Measurements from ENCODE around the gene GPR35.
A peak's percentile ranks its signal among the peaks of the same experiment; 100 is the strongest.

Gene GPR35

DNA sequence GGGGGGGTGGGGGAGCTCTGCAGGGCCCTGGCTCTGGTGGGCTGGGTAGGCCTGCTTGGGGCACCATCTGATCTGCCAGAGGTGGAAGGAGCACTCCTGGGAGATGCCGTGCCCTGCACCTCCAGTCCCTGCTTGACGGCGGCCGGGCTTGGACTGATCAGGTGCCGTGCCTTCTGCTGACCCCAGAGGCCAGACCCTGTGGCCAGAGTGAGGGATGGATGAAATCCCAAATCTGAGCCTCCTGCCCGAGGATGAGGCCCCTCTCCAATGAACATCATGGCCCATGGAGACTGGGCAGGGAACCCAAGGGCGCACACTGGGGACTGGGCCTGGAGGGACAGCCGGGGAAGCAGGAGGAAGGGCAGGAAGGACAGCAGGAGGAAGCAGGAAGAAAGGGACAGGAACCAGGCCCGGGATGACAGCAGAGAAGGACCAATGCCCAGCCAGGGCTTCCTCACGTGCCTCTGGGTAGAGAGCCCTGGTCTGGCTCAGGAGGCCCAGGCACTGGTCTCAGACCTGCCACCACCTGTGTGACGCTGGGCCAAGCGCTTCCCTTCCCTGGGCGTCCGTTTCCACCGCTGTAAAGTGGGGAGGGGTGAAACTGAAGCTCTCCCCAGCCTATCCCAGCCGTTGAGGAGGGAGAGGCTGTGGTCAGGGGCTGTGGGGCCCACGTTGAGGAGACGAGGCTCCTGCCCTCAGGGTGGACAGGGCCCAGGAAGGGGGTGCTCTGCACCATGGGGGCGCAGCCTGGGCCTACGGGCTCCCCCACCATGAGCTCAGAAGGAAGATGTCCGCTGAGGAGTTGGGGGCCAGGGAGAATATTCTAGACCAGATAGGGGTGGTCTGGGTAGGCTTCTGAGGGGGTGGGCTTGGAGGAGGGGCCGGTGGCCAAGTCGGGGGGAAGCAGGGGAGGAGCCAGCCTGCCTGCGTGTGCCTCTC is 1.0 kb upstream of the GPR35 start:
- DNase-seq, result peak; percentile 63

DNA sequence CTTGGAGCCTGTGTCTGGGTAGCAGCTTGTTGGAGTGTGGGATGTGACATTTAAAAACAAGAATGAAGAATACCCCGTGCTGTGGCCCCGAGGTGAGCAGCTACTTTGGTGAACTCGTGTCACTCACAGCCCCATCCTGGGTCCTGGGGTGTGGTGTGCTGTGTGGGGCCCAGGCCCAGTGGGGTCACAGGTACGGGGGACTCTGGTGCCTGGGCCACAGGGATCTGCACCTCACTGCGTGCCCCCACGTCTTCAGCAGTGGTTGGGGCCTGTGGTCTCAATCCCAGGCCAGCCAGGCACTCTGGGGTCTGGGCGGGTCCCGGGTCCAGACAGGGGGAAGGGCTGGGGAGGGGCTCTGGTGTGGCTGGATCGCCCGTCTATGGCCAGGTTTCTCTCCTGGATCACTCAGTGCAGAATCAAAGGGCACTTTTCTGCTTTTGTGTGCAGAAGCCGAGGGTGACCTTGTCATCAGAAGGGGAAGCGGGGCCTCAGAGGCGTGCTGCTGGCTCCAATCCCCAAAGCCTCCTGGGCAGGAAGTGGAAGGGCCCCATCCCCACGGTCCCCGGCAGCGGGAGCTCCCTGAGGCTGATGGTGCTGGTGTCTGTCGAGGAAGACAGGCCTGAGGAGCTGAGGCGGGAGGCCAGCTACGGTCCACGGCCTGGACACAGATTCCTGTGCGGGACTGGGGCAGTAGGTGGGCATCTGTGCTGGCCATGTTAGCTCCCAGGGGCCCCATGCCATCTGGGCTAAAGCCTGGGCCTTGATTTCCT is 1.4 kb downstream of the GPR35 start:
- DNase-seq, result peak; percentile 67

DNA sequence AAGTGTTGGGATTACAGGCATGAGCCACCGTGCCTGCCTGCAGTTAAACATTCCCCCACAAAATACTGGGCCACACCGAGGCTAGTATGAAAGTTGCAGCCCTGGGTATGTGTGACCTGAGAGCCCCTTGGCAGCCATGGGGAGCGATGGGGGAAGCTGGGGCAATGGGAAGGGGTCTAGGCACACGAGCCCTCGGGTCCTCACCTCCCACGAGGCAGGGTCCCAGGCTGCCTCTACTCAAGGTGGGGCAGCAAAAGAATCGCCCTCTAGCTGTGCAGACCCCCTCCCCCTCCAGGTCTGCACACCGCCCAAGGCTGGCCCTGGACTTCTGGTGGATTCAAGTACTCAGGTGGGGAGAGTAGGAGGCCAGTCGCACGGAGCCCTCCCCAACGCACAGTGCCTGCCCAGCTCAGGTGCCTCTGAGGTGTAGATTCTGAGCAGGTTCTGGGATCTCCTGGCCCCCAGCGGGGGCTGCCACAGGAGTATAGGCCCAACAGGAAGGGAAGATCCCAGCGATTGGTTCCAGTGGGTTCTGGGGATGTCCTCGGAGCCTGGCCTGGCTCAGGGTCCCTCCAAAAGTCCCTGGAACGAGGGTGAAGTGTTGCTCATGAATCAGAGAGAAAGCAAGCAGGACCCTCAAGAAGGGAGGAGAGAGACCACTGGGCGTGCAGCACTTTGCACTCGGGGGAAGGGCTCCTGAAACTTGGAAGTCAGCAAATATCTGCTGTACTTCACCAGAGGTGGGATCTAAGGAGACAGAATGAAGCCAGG is 2.6 kb downstream of the GPR35 start:
- peak; percentile 50 for DNase-seq

DNA sequence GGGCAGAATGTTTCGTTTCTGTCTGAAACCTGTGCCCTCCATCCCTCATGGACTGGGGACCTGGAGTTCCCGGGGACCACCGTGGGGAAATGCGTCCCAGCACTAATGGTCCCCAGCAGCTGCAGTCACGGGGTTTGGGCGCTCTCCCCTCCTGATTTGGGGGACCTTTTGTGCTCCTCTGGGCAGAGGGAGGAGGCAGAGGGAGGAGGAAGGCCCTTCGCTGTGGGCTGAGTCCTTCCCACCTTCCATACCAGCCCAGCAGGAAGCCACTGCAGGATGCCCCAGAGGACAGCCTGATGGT is 3.2 kb downstream of the GPR35 start:
- DNase-seq, result peak; percentile 52

DNA sequence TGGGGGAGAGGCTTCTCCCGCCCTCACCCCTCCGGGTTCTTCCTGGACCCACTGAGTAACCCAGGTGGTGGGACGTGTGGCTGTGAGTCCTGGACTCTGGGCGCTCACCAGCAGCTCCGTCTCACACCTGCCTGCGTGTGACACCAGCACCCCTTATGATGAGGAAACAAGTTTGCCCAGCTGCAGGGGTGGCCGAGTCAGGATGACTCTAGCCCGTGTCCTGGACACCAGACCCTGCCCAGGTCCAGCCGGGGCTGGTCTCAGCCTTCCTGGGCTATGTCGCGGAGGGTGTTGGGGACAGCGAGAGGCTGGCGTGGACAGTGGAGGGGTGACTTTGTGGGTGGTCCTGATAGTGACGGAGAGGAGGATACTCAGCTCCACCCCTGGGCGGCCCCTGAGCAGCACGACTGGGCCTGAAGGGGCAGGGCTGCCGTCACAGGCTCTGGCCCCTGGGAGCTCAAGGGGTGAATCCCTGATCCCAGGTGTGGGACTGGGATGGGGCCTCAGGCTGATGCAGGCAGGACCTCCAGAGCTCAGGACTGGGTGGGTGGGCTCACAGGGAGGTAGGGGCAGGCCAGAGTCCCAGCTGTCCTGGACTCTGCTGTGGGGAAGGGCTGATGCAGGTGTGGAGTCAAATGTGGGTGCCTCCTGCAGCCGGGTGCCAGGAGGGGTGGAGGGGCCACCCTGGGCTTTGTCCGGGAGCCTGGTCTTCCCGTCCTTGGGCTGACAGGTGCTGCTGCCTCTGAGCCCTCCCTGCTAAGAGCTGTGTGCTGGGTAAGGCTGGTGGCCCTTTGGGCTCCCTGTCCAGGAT is 3.7 kb downstream of the GPR35 start:
- DNase-seq, result peak; percentile 57

DNA sequence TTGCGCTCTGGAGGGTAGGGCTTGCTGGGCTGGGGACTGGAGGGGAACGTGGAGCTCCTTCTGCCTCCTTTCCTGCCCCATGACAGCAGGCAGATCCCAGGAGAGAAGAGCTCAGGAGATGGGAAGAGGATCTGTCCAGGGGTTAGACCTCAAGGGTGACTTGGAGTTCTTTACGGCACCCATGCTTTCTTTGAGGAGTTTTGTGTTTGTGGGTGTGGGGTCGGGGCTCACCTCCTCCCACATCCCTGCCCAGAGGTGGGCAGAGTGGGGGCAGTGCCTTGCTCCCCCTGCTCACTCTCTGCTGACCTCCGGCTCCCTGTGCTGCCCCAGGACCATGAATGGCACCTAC is 4.3 kb downstream of the GPR35 start:
- DNase-seq, result no peak

DNA sequence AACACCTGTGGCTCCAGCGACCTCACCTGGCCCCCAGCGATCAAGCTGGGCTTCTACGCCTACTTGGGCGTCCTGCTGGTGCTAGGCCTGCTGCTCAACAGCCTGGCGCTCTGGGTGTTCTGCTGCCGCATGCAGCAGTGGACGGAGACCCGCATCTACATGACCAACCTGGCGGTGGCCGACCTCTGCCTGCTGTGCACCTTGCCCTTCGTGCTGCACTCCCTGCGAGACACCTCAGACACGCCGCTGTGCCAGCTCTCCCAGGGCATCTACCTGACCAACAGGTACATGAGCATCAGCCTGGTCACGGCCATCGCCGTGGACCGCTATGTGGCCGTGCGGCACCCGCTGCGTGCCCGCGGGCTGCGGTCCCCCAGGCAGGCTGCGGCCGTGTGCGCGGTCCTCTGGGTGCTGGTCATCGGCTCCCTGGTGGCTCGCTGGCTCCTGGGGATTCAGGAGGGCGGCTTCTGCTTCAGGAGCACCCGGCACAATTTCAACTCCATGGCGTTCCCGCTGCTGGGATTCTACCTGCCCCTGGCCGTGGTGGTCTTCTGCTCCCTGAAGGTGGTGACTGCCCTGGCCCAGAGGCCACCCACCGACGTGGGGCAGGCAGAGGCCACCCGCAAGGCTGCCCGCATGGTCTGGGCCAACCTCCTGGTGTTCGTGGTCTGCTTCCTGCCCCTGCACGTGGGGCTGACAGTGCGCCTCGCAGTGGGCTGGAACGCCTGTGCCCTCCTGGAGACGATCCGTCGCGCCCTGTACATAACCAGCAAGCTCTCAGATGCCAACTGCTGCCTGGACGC is 4.9 kb downstream of the GPR35 start:
- DNase-seq, result peak; percentile 57

DNA sequence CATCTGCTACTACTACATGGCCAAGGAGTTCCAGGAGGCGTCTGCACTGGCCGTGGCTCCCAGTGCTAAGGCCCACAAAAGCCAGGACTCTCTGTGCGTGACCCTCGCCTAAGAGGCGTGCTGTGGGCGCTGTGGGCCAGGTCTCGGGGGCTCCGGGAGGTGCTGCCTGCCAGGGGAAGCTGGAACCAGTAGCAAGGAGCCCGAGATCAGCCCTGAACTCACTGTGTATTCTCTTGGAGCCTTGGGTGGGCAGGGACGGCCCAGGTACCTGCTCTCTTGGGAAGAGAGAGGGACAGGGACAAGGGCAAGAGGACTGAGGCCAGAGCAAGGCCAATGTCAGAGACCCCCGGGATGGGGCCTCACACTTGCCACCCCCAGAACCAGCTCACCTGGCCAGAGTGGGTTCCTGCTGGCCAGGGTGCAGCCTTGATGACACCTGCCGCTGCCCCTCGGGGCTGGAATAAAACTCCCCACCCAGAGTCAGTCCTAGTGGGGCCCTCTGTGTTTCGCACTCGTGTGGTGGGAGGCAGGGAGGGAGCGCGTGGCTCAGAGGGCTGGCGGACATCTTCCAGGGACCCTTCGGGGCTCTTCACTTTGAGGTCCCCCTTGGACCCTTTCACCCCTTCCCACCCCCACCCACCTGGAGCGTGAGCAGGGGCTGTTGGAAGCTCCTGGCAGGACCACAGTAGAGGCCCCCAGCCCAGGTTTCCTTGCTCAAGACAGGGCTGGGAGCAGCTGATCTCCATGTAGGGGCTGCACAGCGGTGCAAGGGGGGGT is 5.7 kb downstream of the GPR35 start:
- peak; percentile 54 for DNase-seq

DNA sequence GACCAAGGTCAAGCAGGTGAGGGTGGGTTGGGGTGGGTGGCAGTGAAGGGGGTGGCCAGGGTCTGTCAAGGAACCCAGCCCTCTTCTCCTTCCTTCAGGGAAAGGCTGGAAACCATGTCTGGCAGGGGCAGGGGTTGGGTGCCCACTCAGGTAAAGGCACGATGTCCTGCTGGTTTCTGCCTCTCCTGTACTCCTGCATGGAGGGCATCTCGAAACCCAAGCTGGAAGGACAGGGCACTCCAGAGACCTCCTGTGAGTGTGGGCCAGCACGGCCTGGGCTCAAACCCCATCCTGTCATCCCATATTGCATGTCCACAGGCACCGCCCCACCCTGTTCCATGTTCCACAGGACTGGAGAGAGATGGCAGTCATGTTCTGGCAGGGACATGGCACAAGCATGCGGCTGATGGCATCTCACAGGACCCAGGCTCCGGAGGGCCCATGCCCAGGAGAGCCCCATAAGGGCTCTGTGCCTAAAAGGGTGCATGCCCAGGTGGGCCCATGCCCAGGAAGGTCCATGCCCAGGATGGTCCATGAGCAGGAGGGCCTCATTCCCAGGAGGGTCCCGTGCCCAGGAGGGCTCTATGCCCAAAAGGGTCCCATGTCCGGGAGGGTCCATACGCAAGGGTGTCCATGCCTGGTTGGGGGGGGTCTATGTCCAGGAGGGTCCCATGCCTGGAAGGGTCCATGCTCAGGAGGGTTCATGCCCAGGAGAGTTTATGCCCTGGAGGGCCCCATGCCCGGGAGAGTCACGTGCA is 6.4 kb downstream of the GPR35 start:
- DNase-seq, result peak; percentile 56

DNA sequence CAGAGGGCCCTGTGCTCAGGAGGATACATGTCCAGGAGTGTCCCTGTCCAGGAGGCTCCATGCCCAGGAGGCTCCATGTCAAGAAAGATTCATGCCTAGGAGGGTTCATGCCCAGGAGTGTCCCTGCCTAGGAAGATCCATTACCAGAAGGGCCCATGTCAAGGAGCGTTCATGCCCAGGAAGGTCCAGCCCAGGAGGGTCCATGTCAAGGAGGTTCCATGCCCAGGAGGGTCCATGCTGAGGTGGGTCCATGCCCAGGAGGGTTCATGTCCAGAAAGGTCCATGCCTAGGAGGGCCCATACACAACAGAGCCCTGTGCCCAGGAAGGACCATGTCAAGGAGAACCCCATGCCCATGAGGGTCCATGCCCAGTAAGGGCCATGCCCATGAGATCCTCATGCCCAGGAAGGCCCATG is 7.0 kb downstream of the GPR35 start:
- DNase-seq, result peak; percentile 58

DNA sequence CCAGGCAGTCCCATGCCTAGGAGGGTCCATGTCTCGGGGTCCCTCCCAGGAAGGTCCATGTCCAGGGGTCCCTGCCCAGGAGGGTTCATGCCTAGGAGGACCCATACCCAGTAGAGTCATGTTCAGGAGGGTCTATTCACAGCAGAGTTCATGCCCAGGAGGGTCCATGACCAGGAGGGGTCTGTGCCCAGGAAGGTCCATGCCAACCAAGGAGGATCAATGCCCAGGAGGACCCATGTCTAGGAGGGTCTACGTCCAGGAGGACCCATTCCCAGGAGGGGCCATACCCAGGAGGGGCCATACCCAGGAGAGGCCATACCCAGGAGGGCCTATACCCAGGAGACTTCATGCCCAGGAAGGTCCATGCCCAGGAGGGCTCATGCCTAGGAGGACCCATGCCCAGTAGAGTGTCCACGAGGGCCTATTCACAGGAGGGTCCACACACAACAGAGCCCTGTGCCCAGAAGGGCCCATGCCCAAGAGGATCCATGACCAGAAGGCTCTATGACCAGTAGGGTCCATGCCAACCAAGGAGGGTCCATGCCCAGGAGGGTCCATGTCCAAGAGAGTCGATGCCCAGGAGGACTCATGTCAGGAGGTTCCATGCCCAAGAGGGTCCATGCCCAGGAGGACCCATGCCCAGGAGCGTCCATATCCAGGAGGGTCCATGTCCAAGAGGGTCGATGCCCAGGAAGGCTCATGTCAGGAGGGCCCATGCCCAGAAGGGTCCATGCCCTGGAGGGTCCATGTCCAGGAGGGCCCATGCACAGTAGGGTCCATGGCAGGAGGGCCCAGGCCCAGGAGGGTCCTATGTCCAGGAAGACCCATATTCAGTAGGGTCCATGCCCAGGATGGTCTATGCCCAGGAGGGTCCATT is 10.1 kb downstream of the GPR35 start:
- peak; percentile 53 for DNase-seq

DNA sequence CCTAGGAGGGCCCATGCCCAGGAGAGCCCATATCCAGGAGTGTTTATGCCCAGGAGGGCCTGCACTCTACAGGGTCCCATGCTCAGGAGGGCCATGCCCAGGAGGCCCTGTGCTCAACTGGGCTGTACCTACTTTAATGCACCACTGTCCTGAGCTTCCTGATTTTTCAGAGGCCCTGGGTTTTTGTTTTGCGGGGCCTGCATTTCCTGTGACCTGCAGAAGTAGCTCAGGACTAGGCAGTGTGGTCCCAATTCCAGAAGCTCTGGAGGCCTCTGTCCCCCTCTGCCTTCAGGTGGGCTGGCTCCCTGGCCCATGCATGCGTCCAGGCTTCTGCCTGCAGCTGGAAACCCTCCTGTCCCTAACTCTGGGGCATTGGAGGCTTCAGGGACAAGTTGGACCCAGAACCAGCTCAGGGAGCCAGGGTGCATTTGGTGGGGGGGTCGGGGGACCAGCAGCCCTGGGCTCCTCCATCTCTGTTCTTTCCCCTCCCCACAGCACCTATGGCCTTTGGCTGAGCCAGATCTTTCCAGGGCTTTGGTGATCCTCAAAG is 10.8 kb downstream of the GPR35 start:
- peak; percentile 30 for DNase-seq

DNA sequence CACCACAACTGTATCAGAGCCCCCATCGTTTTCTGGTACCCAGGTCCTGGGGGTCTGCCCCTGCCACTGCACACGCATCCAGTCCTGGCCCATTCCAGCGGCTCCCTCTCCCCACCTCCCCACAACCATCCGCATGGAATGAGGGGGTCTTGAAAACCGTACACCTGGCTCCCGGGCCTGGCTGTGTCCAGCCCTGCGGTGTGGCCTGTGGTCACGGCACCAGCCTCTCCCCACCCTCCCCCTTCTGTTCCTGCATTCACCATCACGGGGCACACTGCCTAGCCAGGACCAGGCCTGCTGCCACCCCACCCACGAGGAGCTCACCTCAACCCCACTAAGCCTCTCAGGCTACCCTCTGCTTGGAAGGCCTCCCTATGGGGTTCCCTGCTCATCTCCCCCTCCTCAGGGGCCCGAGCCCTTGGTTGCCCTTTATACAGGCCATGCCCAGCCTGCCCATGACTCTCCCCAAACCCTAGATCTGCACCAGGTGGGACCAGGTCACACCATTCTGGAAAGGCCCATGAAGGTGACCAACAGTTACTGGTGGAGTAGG is 11.4 kb downstream of the GPR35 start:
- peak; percentile 45 for DNase-seq

DNA sequence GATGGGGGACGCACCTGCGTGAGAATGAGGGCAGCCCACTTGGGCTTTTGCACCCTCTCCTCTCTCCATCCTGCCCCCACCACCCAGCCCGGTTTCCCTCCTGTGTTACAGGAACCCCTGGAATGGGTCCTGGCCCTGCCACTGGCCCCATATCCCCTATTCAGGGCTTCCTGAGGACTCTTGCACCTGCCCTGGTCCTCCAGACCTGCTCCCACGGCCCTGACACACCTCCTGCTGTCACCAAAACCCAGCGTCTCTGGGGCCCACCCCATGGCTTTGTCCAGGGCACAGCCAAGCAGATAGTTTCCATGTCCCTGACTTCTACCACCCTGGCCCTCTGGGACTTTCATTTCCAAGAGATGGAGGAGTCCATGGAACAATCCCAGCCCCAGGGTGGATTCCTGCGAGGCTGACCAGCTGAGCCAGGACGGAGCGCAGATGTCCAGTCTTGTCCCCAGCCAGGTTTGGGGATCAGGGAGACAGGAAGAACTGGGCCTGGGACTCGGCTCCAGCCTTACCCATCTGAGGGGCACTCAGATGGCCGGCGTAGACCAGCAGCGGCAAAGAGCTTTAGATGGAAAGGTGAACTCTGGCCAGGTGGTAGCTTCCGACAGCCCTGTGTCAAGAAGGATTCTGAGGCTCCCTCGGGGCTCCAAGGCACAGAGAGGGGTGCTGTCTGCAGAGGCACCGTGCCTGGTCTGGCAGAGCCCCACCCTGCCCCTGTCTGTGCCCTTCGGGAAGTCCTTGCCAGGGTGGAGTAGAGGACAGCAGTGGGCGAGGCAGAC is 12.0 kb downstream of the GPR35 start:
- DNase-seq, result peak; percentile 45

DNA sequence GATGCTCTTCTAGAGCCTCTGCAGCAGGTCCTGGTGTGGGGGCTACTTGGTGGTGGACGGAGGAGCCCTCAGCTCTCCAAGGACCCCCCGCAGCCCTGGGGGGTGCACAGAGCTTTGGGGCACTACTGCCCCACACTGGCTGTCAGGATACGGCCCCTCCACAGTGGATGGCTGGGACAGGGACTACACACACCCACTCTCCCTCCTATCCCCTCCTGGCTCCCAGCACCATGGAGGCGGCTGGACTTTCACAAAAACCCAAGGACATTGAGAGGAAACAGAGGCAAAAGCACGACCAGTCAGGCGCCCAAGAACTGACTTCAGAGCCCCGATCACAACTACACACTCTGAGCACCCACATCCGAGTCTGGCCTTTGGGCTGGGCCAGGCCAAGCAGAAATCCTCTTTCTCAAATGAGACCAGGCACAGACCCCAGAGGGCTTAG is 12.6 kb downstream of the GPR35 start:
- DNase-seq, result peak; percentile 47

DNA sequence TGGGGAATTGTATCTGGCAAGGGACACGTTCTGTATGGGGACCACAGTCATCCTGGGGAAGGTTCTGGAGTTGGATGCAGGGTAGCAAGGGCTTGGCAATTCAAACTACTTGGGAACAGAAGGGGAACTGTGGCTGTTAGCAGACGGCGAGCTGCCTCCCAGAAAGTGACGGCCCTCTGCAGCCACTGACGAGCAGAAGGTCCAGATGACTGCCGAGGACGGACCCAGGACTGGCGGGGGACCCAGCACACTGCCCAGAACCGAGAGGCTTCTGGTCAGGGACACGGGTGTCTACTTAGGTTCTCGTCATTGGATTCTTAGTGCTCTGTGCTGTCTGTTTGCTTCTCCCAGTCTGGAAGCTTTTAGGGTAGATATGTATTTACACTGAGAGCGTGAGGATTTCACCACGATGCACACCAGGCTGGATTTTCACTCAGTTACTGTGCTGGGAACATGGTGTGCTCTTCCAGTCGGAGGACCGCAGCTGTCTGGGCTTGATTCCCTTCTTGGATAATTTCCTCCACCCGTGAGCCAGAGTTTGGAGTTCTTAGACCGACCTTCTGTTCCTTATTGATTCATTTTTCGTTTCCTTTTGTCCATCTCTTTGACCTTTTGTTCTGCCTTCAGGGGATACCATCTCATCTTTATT is 13.4 kb downstream of the GPR35 start:
- peak; percentile 51 for DNase-seq

DNA sequence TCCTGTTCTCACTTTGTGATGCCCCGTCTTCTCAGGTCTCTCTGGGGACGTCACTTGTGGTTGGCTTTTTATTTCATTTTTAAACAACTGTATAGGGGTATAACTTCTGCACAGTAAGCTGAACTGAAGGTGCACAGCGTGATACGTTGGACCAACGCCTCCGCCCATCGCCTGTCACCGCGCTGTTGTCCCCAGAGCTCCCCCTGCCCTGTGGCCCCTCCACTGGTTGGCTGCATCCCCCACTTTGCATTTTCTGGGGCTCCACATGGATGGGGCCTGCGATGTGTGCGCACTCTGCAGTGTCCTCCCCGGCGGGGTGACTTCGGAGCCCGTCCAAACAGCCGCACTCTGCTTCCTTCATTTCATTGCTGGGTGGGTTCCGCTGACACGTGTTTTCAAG is 14.3 kb downstream of the GPR35 start:
- peak; percentile 53 for DNase-seq
